ENCODE data around the gene THSD4. TPM values are rescaled to one million over a fixed set of nuclear protein-coding genes. Genes with fewer than 3 reads are reported as not detected.

Gene THSD4
- total RNA-seq, 1 donor from 2014 or later, result 2.5 TPM

GRCh38 chr15:71581398-71581930 is 466.2 kb downstream of the THSD4 start:
- Mint-ChIP-seq H3K4me1 (ENCODE audit: low read depth, unreplicated experiment) (peaks cover 3% of the 10 kb centered on the region), H3K27ac (ENCODE audit: unreplicated experiment) (no peak overlapping the region), H3K4me3 (ENCODE audit: unreplicated experiment) (no peak overlapping the region), H3K9me3 (ENCODE audit: unreplicated experiment) (no peaks in the 10 kb centered on the region), H3K36me3 (ENCODE audit: low read depth, unreplicated experiment) (no peaks in the 10 kb centered on the region), H3K27me3 (ENCODE audit: low read depth, unreplicated experiment) (no peaks in the 10 kb centered on the region)
- Histone ChIP-seq H3K79me2 (ENCODE audit: insufficient read depth, low read length) (no peaks in the 10 kb centered on the region), H3K27me3 (ENCODE audit: insufficient read depth, low read length) (no peaks in the 10 kb centered on the region), H3K36me3 (ENCODE audit: insufficient read depth, low read length) (no peaks in the 10 kb centered on the region), H3K9me3 (ENCODE audit: insufficient read depth, low read depth, low read length) (no peaks in the 10 kb centered on the region), H3K4me2 (ENCODE audit: low read length) (no peak overlapping the region), H3K4me3 (ENCODE audit: insufficient read depth, low read depth, low read length) (no peak overlapping the region), H3K4me1 (ENCODE audit: insufficient read depth, low read length) (no peaks in the 10 kb centered on the region), H3K9ac (ENCODE audit: low read length) (no peak overlapping the region), H2AFZ (ENCODE audit: low read depth, low read length) (no peak overlapping the region), H3K27ac (ENCODE audit: low read depth, low read length) (no peak overlapping the region), H4K20me1 (ENCODE audit: insufficient read depth, low read length) (no peaks in the 10 kb centered on the region)
- DNase-seq (ENCODE audit: low read depth), result no peak
- no peak for TF ChIP-seq CTCF (IDR thresholded peaks at IDR 0.05; ENCODE audit: insufficient read depth, low read depth, low read length)
- no peak for TF ChIP-seq EZH2 (IDR thresholded peaks at IDR 0.05; ENCODE audit: insufficient read depth, low read length)
- FAIRE-seq, result no peak

GRCh38 chr15:71585159-71585558 is 469.9 kb downstream of the THSD4 start:
- Mint-ChIP-seq H3K27ac (ENCODE audit: unreplicated experiment) (no peak overlapping the region), H3K4me3 (ENCODE audit: unreplicated experiment) (no peak overlapping the region), H3K9me3 (ENCODE audit: unreplicated experiment) (no peaks in the 10 kb centered on the region), H3K4me1 (ENCODE audit: low read depth, unreplicated experiment) (peaks cover 9% of the 10 kb centered on the region), H3K36me3 (ENCODE audit: low read depth, unreplicated experiment) (peaks cover 2% of the 10 kb centered on the region), H3K27me3 (ENCODE audit: low read depth, unreplicated experiment) (no peaks in the 10 kb centered on the region)
- DNase-seq (ENCODE audit: low read depth), result no peak
- H2AFZ ChIP-seq (ENCODE audit: low read depth, low read length), result no peak overlapping the region
- FAIRE-seq, result no peak
- no peak overlapping the region for H3K27ac ChIP-seq (ENCODE audit: low read depth, low read length)
- H3K4me2 ChIP-seq (ENCODE audit: low read length), result no peak overlapping the region
- no peaks in the 10 kb centered on the region for H3K27me3 ChIP-seq (ENCODE audit: insufficient read depth, low read length)
- TF ChIP-seq CTCF (IDR thresholded peaks at IDR 0.05; ENCODE audit: insufficient read depth, low read depth, low read length) (no peak), EZH2 (IDR thresholded peaks at IDR 0.05; ENCODE audit: insufficient read depth, low read length) (no peak)
- peaks cover 6% of the 10 kb centered on the region for H3K4me1 ChIP-seq (ENCODE audit: insufficient read depth, low read length)
- no peaks in the 10 kb centered on the region for H3K79me2 ChIP-seq (ENCODE audit: insufficient read depth, low read length)
- no peaks in the 10 kb centered on the region for H3K9me3 ChIP-seq (ENCODE audit: insufficient read depth, low read depth, low read length)
- H3K36me3 ChIP-seq (ENCODE audit: insufficient read depth, low read length), result no peaks in the 10 kb centered on the region
- no peak overlapping the region for H3K9ac ChIP-seq (ENCODE audit: low read length)
- peaks cover 3% of the 10 kb centered on the region for H4K20me1 ChIP-seq (ENCODE audit: insufficient read depth, low read length)
- H3K4me3 ChIP-seq (ENCODE audit: insufficient read depth, low read depth, low read length), result no peak overlapping the region

GRCh38 chr15:71586463-71586862 is 471.2 kb downstream of the THSD4 start:
- Histone ChIP-seq H3K27ac (ENCODE audit: low read depth, low read length) (no peak overlapping the region), H3K4me2 (ENCODE audit: low read length) (no peak overlapping the region), H3K9ac (ENCODE audit: low read length) (no peak overlapping the region), H3K4me1 (ENCODE audit: insufficient read depth, low read length) (peaks cover 6% of the 10 kb centered on the region), H3K79me2 (ENCODE audit: insufficient read depth, low read length) (no peaks in the 10 kb centered on the region), H3K27me3 (ENCODE audit: insufficient read depth, low read length) (no peaks in the 10 kb centered on the region), H4K20me1 (ENCODE audit: insufficient read depth, low read length) (peaks cover 3% of the 10 kb centered on the region), H3K36me3 (ENCODE audit: insufficient read depth, low read length) (no peaks in the 10 kb centered on the region), H3K4me3 (ENCODE audit: insufficient read depth, low read depth, low read length) (no peak overlapping the region), H2AFZ (ENCODE audit: low read depth, low read length) (no peak overlapping the region), H3K9me3 (ENCODE audit: insufficient read depth, low read depth, low read length) (no peaks in the 10 kb centered on the region)
- Mint-ChIP-seq H3K36me3 (ENCODE audit: low read depth, unreplicated experiment) (peaks cover 2% of the 10 kb centered on the region), H3K27ac (ENCODE audit: unreplicated experiment) (no peak overlapping the region), H3K9me3 (ENCODE audit: unreplicated experiment) (no peaks in the 10 kb centered on the region), H3K4me1 (ENCODE audit: low read depth, unreplicated experiment) (peaks cover 9% of the 10 kb centered on the region), H3K27me3 (ENCODE audit: low read depth, unreplicated experiment) (no peaks in the 10 kb centered on the region), H3K4me3 (ENCODE audit: unreplicated experiment) (no peak overlapping the region)
- FAIRE-seq, result no peak
- no peak for DNase-seq (ENCODE audit: low read depth)
- no peak for TF ChIP-seq CTCF (IDR thresholded peaks at IDR 0.05; ENCODE audit: insufficient read depth, low read depth, low read length)
- TF ChIP-seq EZH2 (IDR thresholded peaks at IDR 0.05; ENCODE audit: insufficient read depth, low read length), result no peak
